Left lung (tissue), 10 donors: Measurements from ENCODE around the gene NPAS4. TPM values are rescaled to one million over a fixed set of nuclear protein-coding genes. Genes with fewer than 3 reads are reported as not detected.

Experiments used
- ATAC-seq: fragments of 200-7000 bp; cut with Tn5 transposase; one replicate; pipeline ENCODE4 v1.9.1; 2020; ENCODE audit warnings: moderate library complexity
- DNase-seq, 4 donors: peaks; one replicate each; pipeline ENCODE4 v3.0.0-alpha.2; 2013 to 2020
- H3K27ac ChIP-seq, 2 donors: fragments of 200-600 bp; sonication (generic) in 1 of 2; one replicate each; pipeline versions ENCODE4 v1.5.0 to v1.8.0; 2020 to 2021
- H3K27me3 ChIP-seq, 2 donors: fragments of 200-600 bp; sonication (generic) in 1 of 2; one replicate each; pipeline versions ENCODE4 v1.5.0 to v1.8.0; 2020 to 2021
- H3K36me3 ChIP-seq, 2 donors: fragments of 200-600 bp; sonication (generic) in 1 of 2; one replicate each; pipeline versions ENCODE4 v1.5.0 to v1.8.0; 2020 to 2021
- H3K4me1 ChIP-seq, 2 donors: fragments of 200-600 bp; one replicate each; pipeline ENCODE4 v1.8.0; 2021
- H3K4me3 ChIP-seq, 2 donors: fragments of 200-600 bp; sonication (generic) in 1 of 2; one replicate each; pipeline versions ENCODE4 v1.5.0 to v1.8.0; 2020 to 2021; ENCODE audit warnings: mild to moderate bottlenecking in 1 of 2
- H3K9me3 ChIP-seq, 2 donors: fragments of 200-600 bp; sonication (generic) in 1 of 2; one replicate each; pipeline versions ENCODE4 v1.5.0 to v1.8.0; 2020 to 2021
- CTCF ChIP-seq, 2 donors: fragments of 200-600 bp; sonication (generic) in 1 of 2; IDR thresholded peaks; one replicate each; pipeline versions ENCODE4 v1.5.0 to v1.8.0; 2021; ENCODE audit warnings: antibody characterized with exemption in 2 of 2
- intact Hi-C, 2 donors: fragments of 100-400 bp; cut with DNase I; formaldehyde crosslinking; loops; one replicate each; pipeline versions ENCODE4 v1.11.2 to v1.14.2; 2022
- polyA plus RNA-seq, 6 donors: library from polyadenylated mRNA; unstranded; fragments of 120-200 nt; gene quantifications; one replicate each; pipeline ENCODE4 v1.2.1, GENCODE V29; 2013; ENCODE audit not compliant: insufficient read length in 6 of 6
- total RNA-seq, 2 donors: library from RNA; stranded (reverse); fragmentation: NEBNext Ultra II Directional; extraction: Animal tissue kit (Norgen Biotek cat#: 25700); gene quantifications; one replicate each; pipeline ENCODE4 v1.2.1, GENCODE V29; 2021
- donor health status: DM: no; HTN: yes; CAD: no.
- donor health status: DM: no; HTN: no; CAD: no.

NPAS4 gene
- total and polyA plus RNA-seq, 8 donors: 0.06 to 0.64 (median 0.21) TPM; not detected in 1

GRCh38 chr11:66473167-66473566 is 52.3 kb downstream of the NPAS4 start:
- no peak for TF ChIP-seq CTCF (IDR thresholded peaks at IDR 0.05)
- Histone ChIP-seq H3K9me3 (no peaks in the 10 kb centered on the region), H3K36me3 (peaks cover 0 to 44% of the 10 kb centered on the region in 2 donors), H3K4me3 (no peak overlapping the region), H3K4me1 (peaks cover 0 to 4% of the 10 kb centered on the region in 2 donors), H3K27me3 (no peaks in the 10 kb centered on the region), H3K27ac (no peak overlapping the region)
- ATAC-seq (no peak), DNase-seq (no peak)
- intact Hi-C loops: no loop called here

GRCh38 chr11:66473608-66474515 is 53.0 kb downstream of the NPAS4 start:
- intact Hi-C loops: no loop called here
- H3K4me1 ChIP-seq: peaks cover under 1 to 5% of the 10 kb centered on the region in 2 donors
- TF ChIP-seq CTCF (IDR thresholded peaks at IDR 0.05): no peak
- ATAC-seq (no peak), DNase-seq (no peak)
- no peaks in the 10 kb centered on the region for H3K9me3 ChIP-seq
- H3K36me3 ChIP-seq: peaks cover 0 to 44% of the 10 kb centered on the region in 2 donors
- no peak overlapping the region for H3K4me3 ChIP-seq
- no peaks in the 10 kb centered on the region for H3K27me3 ChIP-seq
- no peak overlapping the region for H3K27ac ChIP-seq

GRCh38 chr11:66475349-66476172 is 54.7 kb downstream of the NPAS4 start:
- intact Hi-C loops: no loop called here
- DNase-seq: no peak
- H3K27me3 ChIP-seq: no peaks in the 10 kb centered on the region
- ATAC-seq: no peak
- H3K36me3 ChIP-seq: peaks cover 0 to 44% of the 10 kb centered on the region in 2 donors
- peaks cover 5 to 16% of the 10 kb centered on the region in 2 donors for H3K4me1 ChIP-seq
- H3K4me3 ChIP-seq: no peak overlapping the region
- TF ChIP-seq CTCF (IDR thresholded peaks at IDR 0.05): no peak
- H3K9me3 ChIP-seq: no peaks in the 10 kb centered on the region
- no peak overlapping the region for H3K27ac ChIP-seq

Other genes starting within 250 kb of the NPAS4 start
- 10 to 100 TPM; 32.8 to 34.3 TPM for gene KLC2, start 163.3 kb upstream of the NPAS4 start, total RNA-seq
- gene KLC2, start 163.3 kb upstream of the NPAS4 start, polyA plus RNA-seq: 10 to 100 TPM; 17.0 to 24.9 (median 19.8) TPM
- gene RAB1B, start 152.4 kb upstream of the NPAS4 start, total RNA-seq: 100 to 1,000 TPM; 141 to 154 TPM
- 100 to 1,000 TPM; 114 to 136 (median 128) TPM for gene RAB1B, start 152.4 kb upstream of the NPAS4 start, polyA plus RNA-seq
- 1 to 10 TPM in 1 of 2 donors, under 1 TPM in 1; 0.81 to 1.4 TPM for gene CNIH2, start 142.9 kb upstream of the NPAS4 start, total RNA-seq
- 1 to 10 TPM; 2.8 to 5.2 (median 3.9) TPM for gene CNIH2, start 142.9 kb upstream of the NPAS4 start, polyA plus RNA-seq
- gene YIF1A, start 131.9 kb upstream of the NPAS4 start, total RNA-seq: 100 to 1,000 TPM in 1 of 2 donors, 10 to 100 TPM in 1; 97.1 to 118 TPM
- gene YIF1A, start 131.9 kb upstream of the NPAS4 start, polyA plus RNA-seq: 10 to 100 TPM; 32.9 to 57.5 (median 43.6) TPM
- under 1 TPM in 1 of 2 donors, not detected in 1; 0.21 TPM for gene TMEM151A, start 129.1 kb upstream of the NPAS4 start, total RNA-seq
- gene TMEM151A, start 129.1 kb upstream of the NPAS4 start, polyA plus RNA-seq: under 1 TPM; 0.17 to 0.47 (median 0.28) TPM
- gene CD248, start 104.0 kb upstream of the NPAS4 start, total RNA-seq: 10 to 100 TPM; 69.8 to 74.3 TPM
- gene CD248, start 104.0 kb upstream of the NPAS4 start, polyA plus RNA-seq: 100 to 1,000 TPM in 4 of 6 donors, 10 to 100 TPM in 2; 76.4 to 128 (median 104) TPM
- 10 to 100 TPM in 1 of 2 donors, 1 to 10 TPM in 1; 7.1 to 10.2 TPM for gene RIN1, start 84.6 kb upstream of the NPAS4 start, total RNA-seq
- gene RIN1, start 84.6 kb upstream of the NPAS4 start, polyA plus RNA-seq: 1 to 10 TPM; 1.7 to 4.5 (median 3.0) TPM
- 10 to 100 TPM; 28.7 to 34.3 TPM for gene BRMS1, start 75.9 kb upstream of the NPAS4 start, total RNA-seq
- 10 to 100 TPM; 19.5 to 26.6 (median 24.5) TPM for gene BRMS1, start 75.9 kb upstream of the NPAS4 start, polyA plus RNA-seq
- gene B4GAT1, start 73.4 kb upstream of the NPAS4 start, total RNA-seq: 10 to 100 TPM; 22.9 to 29.7 TPM
- 10 to 100 TPM; 29.8 to 35.9 (median 30.9) TPM for gene B4GAT1, start 73.4 kb upstream of the NPAS4 start, polyA plus RNA-seq
- gene SLC29A2, start 49.3 kb upstream of the NPAS4 start, total RNA-seq: 10 to 100 TPM; 16.2 to 22.8 TPM
- gene SLC29A2, start 49.3 kb upstream of the NPAS4 start, polyA plus RNA-seq: 10 to 100 TPM in 1 of 6 donors, 1 to 10 TPM in 5; 7.4 to 10.9 (median 8.9) TPM
- 10 to 100 TPM; 29.6 to 39.5 TPM for gene MRPL11, start 17.8 kb downstream of the NPAS4 start, total RNA-seq
- gene MRPL11, start 17.8 kb downstream of the NPAS4 start, polyA plus RNA-seq: 10 to 100 TPM; 57.2 to 73.5 (median 64.2) TPM
- 10 to 100 TPM in 1 of 2 donors, 1 to 10 TPM in 1; 7.5 to 12.9 TPM for gene PELI3, start 45.9 kb downstream of the NPAS4 start, total RNA-seq
- 1 to 10 TPM; 3.9 to 6.6 (median 5.6) TPM for gene PELI3, start 45.9 kb downstream of the NPAS4 start, polyA plus RNA-seq
- 10 to 100 TPM; 46.4 to 68.1 TPM for gene DPP3, start 59.4 kb downstream of the NPAS4 start, total RNA-seq
- gene DPP3, start 59.4 kb downstream of the NPAS4 start, polyA plus RNA-seq: 10 to 100 TPM; 15.0 to 20.6 (median 17.1) TPM
- 10 to 100 TPM; 22.8 to 37.3 TPM for gene BBS1, start 89.6 kb downstream of the NPAS4 start, total RNA-seq
- 10 to 100 TPM; 58.4 to 75.1 (median 64.6) TPM for gene BBS1, start 89.6 kb downstream of the NPAS4 start, polyA plus RNA-seq
- 10 to 100 TPM; 14.3 to 17.0 TPM for gene ZDHHC24, start 125.0 kb downstream of the NPAS4 start, total RNA-seq
- gene ZDHHC24, start 125.0 kb downstream of the NPAS4 start, polyA plus RNA-seq: 1 to 10 TPM; 4.7 to 6.3 (median 5.7) TPM
- under 1 TPM in 1 of 2 donors, not detected in 1; 0.16 TPM for gene ACTN3, start 125.9 kb downstream of the NPAS4 start, total RNA-seq
- under 1 TPM in 1 of 6 donors, not detected in 5; 0.06 TPM for gene ACTN3, start 125.9 kb downstream of the NPAS4 start, polyA plus RNA-seq
- 10 to 100 TPM; 10.8 to 23.3 TPM for gene CTSF, start 147.6 kb downstream of the NPAS4 start, total RNA-seq
- 10 to 100 TPM; 37.1 to 56.9 (median 47.2) TPM for gene CTSF, start 147.6 kb downstream of the NPAS4 start, polyA plus RNA-seq
- under 1 TPM; 0.39 to 0.44 TPM for gene CCDC87, start 172.0 kb downstream of the NPAS4 start, total RNA-seq
- under 1 TPM; 0.07 to 0.18 (median 0.09) TPM for gene CCDC87, start 172.0 kb downstream of the NPAS4 start, polyA plus RNA-seq
- gene CCS, start 172.2 kb downstream of the NPAS4 start, total RNA-seq: 10 to 100 TPM; 29.0 to 46.5 TPM
- gene CCS, start 172.2 kb downstream of the NPAS4 start, polyA plus RNA-seq: 100 to 1,000 TPM in 1 of 6 donors, 10 to 100 TPM in 5; 78.1 to 101 (median 84.0) TPM
- gene RBM14, start 195.6 kb downstream of the NPAS4 start, total RNA-seq: 10 to 100 TPM; 64.2 to 89.1 TPM
- gene RBM14, start 195.6 kb downstream of the NPAS4 start, polyA plus RNA-seq: 10 to 100 TPM; 78.3 to 94.1 (median 89.9) TPM
- 100 to 1,000 TPM; 100 to 103 TPM for gene RBM4, start 217.7 kb downstream of the NPAS4 start, total RNA-seq
- gene RBM4, start 217.7 kb downstream of the NPAS4 start, polyA plus RNA-seq: 100 to 1,000 TPM; 211 to 246 (median 227) TPM